IMR-90 (cell line): ENCODE measurements around the gene SPTB. TPM values are rescaled to one million over a fixed set of nuclear protein-coding genes. Genes with fewer than 3 reads are reported as not detected.

Source experiments
- ATAC-seq: fragments of 200-7000 bp; cut with Tn5 transposase; 2 replicates; pipeline ENCODE4 v1.9.1; 2020; ENCODE audit warnings: low read depth, mild to moderate bottlenecking, moderate library complexity
- BruUV-seq: library from RNA; stranded (reverse); fragments of 400-500 nt; replicated peaks from 2 replicates; lab custom pipeline; 2021; lab: Mats Ljungman, UMichigan
- CTCF ChIA-PET: fragments of 300-600 bp; formaldehyde crosslinking; extraction: SDS; loops from one replicate; lab custom pipeline; 2021; ENCODE audit warnings: antibody characterized with exemption; lab: Yijun Ruan, JAX
- POLR2A ChIA-PET: fragments of 300-600 bp; sonication (Branson Sonifier 250); formaldehyde crosslinking; loops from one replicate; lab custom pipeline; 2022; ENCODE audit warnings: antibody characterized with exemption; ENCODE audit not compliant: unreplicated experiment; lab: Charles Lee
- DNase-seq: peaks from one replicate; pipeline ENCODE4 v3.0.0; 2013
- H2AFZ ChIP-seq: replicated peaks from 2 replicates; pipeline ENCODE3; 2013; ENCODE audit warnings: low read length, mild to moderate bottlenecking; ENCODE audit not compliant: poor library complexity
- H2AK5ac ChIP-seq: 2 replicates; pipeline ENCODE4 v1.6.1; 2013; ENCODE audit warnings: low read depth, low read length, inconsistent platforms
- H2AK9ac ChIP-seq: replicated peaks from 2 replicates; pipeline ENCODE3; 2013; ENCODE audit warnings: mild to moderate bottlenecking, low read depth, low read length, moderate library complexity; ENCODE audit not compliant: poor library complexity
- H2BK120ac ChIP-seq: 2 replicates; pipeline ENCODE4 v1.6.1; 2013; ENCODE audit warnings: low read depth, low read length, inconsistent platforms
- H2BK15ac ChIP-seq: 3 replicates; pipeline ENCODE4 v1.6.1; 2013; ENCODE audit warnings: low read depth, low read length, inconsistent platforms
- H2BK20ac ChIP-seq: 2 replicates; pipeline ENCODE4 v1.6.1; 2013; ENCODE audit warnings: low read depth, mild to moderate bottlenecking, inconsistent platforms, low read length, moderate library complexity
- H2BK5ac ChIP-seq: 2 replicates; pipeline ENCODE4 v1.6.1; 2013; ENCODE audit warnings: mild to moderate bottlenecking, low read depth, low read length, inconsistent platforms; ENCODE audit not compliant: poor library complexity, severe bottlenecking
- H3K14ac ChIP-seq: replicated peaks from 2 replicates; pipeline ENCODE4 v1.6.1; 2013; ENCODE audit warnings: low read depth, low read length, inconsistent platforms
- H3K18ac ChIP-seq: 2 replicates; pipeline ENCODE4 v1.6.1; 2013; ENCODE audit warnings: low read depth, low read length, control low read depth
- H3K23ac ChIP-seq: 2 replicates; pipeline ENCODE4 v1.6.1; 2013; ENCODE audit warnings: low read depth, low read length, inconsistent platforms
- H3K27ac ChIP-seq: 2 replicates; pipeline ENCODE4 v1.5.1; 2013; ENCODE audit warnings: mild to moderate bottlenecking, control low read depth, low read length; ENCODE audit not compliant: insufficient read depth
- H3K27me3 ChIP-seq: 2 replicates; pipeline ENCODE4 v1.6.1; 2013; ENCODE audit warnings: low read length; ENCODE audit not compliant: control insufficient read depth, insufficient read depth
- H3K36me3 ChIP-seq: 2 replicates; pipeline ENCODE4 v1.6.1; 2013; ENCODE audit warnings: low read length, mixed read lengths; ENCODE audit not compliant: control insufficient read depth, insufficient read depth
- H3K4ac ChIP-seq: 2 replicates; pipeline ENCODE4 v1.6.1; 2013; ENCODE audit warnings: low read depth, low read length, inconsistent platforms
- H3K4me1 ChIP-seq: 2 replicates; pipeline ENCODE4 v1.6.1; 2013; ENCODE audit warnings: low read length, mixed read lengths; ENCODE audit not compliant: control insufficient read depth, insufficient read depth
- H3K4me2 ChIP-seq: 2 replicates; pipeline ENCODE4 v1.6.1; 2013; ENCODE audit warnings: low read depth, mild to moderate bottlenecking, control low read depth, low read length, moderate library complexity
- H3K4me3 ChIP-seq: 2 replicates; pipeline ENCODE4 v1.5.1; 2013; ENCODE audit warnings: low read depth, mild to moderate bottlenecking, control low read depth, low read length, moderate library complexity; ENCODE audit not compliant: insufficient read depth
- H3K56ac ChIP-seq: 2 replicates; pipeline ENCODE4 v1.6.1; 2013; ENCODE audit warnings: low read length, inconsistent platforms; ENCODE audit not compliant: insufficient read depth; ENCODE audit errors: extremely low read depth
- H3K79me1 ChIP-seq, 2 experiments: 2 replicates each; pipeline ENCODE4 v1.6.1; 2013; ENCODE audit warnings: low read length in 2 of 2, inconsistent platforms in 1 of 2, low read depth in 1 of 2
- H3K9ac ChIP-seq: 2 replicates; pipeline ENCODE4 v1.6.1; 2013; ENCODE audit warnings: low read depth, low read length, control low read depth
- H3K9me1 ChIP-seq: 2 replicates; pipeline ENCODE4 v1.6.1; 2013; ENCODE audit warnings: low read length, inconsistent platforms; ENCODE audit not compliant: insufficient read depth
- H3K9me3 ChIP-seq: 2 replicates; pipeline ENCODE4 v1.6.1; 2013; ENCODE audit warnings: low read length; ENCODE audit not compliant: control insufficient read depth, insufficient read depth
- H4K20me1 ChIP-seq: 2 replicates; pipeline ENCODE4 v1.6.1; 2013; ENCODE audit warnings: low read length, inconsistent platforms; ENCODE audit not compliant: insufficient read depth
- H4K5ac ChIP-seq: 2 replicates; pipeline ENCODE4 v1.6.1; 2013; ENCODE audit warnings: mild to moderate bottlenecking, low read depth, low read length, control low read depth
- H4K8ac ChIP-seq, 2 experiments: 2 replicates each; pipeline ENCODE4 v1.6.1; 2013; ENCODE audit warnings: low read depth in 2 of 2, low read length in 2 of 2, control low read depth in 1 of 2, inconsistent platforms in 1 of 2
- H4K91ac ChIP-seq: 2 replicates; pipeline ENCODE4 v1.6.1; 2013; ENCODE audit warnings: low read depth, low read length, inconsistent platforms; ENCODE audit not compliant: insufficient read depth
- MXI1 ChIP-seq: IDR thresholded peaks from 2 replicates; pipeline ENCODE4 v1.6.1; 2012; ENCODE audit warnings: low read depth, mild to moderate bottlenecking, low read length, moderate library complexity, borderline replicate concordance
- POLR2A ChIP-seq: IDR thresholded peaks from 2 replicates; pipeline ENCODE4 v1.6.1; 2012; ENCODE audit warnings: mild to moderate bottlenecking, low read depth, low read length
- RAD21 ChIP-seq: IDR thresholded peaks from 2 replicates; pipeline ENCODE4 v1.6.1; 2012; ENCODE audit warnings: low read length, improper control_type of control experiment
- SMC3 ChIP-seq: fragments of 150-350 bp; IDR thresholded peaks from 2 replicates; pipeline ENCODE4 v1.6.1; 2016; ENCODE audit warnings: low read depth, mild to moderate bottlenecking, antibody characterized with exemption, low read length, moderate library complexity
- WGBS, 2 experiments: methylation state at CpG; one replicate each; pipeline versions ENCODE4 v1.1.5 to v1.1.7; 2013; ENCODE audit warnings: missing lambda C conversion rate in 2 of 2; ENCODE audit not compliant: insufficient read length in 1 of 2; ENCODE audit errors: extremely low coverage in 2 of 2; 5-methylcytosine and 5-hydroxymethylcytosine counted together
- dilution Hi-C: fragments of 300-500 bp; cut with HindIII; formaldehyde crosslinking; loops from one replicate; pipeline ENCODE4 v1.14.3; 2018; ENCODE audit warnings: low sequenced_read_pairs; ENCODE audit not compliant: unreplicated experiment
- in situ Hi-C: fragments of 300-500 bp; cut with MboI; formaldehyde crosslinking; loops from 3 replicates; pipeline ENCODE4 v1.14.3; 2019; ENCODE audit warnings: low sequenced_read_pairs, inconsistent platforms, mixed read lengths
- intact Hi-C: fragments of 100-400 bp; cut with micrococcal nuclease; formaldehyde crosslinking; loops from 2 replicates; pipeline ENCODE4 v1.10.0; 2022
- polyA plus RNA-seq, 3 experiments: library from polyadenylated mRNA; depleted of rRNA; stranded (reverse); fragments of >200 nt; gene quantifications; 2 replicates each; pipeline ENCODE4 v1.2.3, GENCODE V29; 2012; ENCODE audit warnings: low replicate concordance in 1 of 3
- total RNA-seq: library from RNA; depleted of rRNA; stranded (reverse); fragments of >200 nt; gene quantifications from 2 replicates; pipeline ENCODE4 v1.2.3, GENCODE V29; 2012
- TF ChIP-seq, protein P1 (sequence below): conservative IDR thresholded peaks from 2 replicates; pipeline ENCODE4 v1.5.1; 2012; ENCODE audit warnings: mild to moderate bottlenecking, low read depth, low read length, improper control_type of control experiment
- TF ChIP-seq, protein P2 (sequence below): fragments of 150-350 bp; IDR thresholded peaks from 2 replicates; pipeline ENCODE4 v1.6.1; 2017; ENCODE audit warnings: mild to moderate bottlenecking, antibody characterized with exemption, low read length, low read depth

The SPTB gene
- total and polyA plus RNA-seq, 2 of the 4 experiments (the other 2 are of a cell fraction), result under 0.01 to 0.07 TPM

DNA sequence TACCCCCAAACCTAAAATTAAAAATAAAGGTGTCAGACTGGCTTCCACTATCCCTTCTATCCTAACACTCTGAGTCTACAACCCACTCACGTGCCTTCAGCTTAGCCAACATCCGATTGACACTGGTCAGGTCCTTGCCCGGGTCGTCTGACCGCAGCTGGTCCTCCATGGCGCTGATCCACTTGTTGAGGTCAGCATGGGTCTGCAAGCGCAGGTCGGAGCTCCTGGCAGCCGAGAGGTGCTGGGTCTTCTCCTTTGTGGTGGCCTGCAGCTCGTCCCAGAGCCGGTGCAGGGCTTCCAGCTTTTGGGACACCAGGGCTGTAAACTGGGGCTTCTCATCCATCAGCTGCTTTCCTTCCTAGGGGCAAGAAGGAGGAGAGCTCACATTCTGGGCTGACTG lies 97.5 kb downstream of the SPTB start:
- Histone ChIP-seq H2AK5ac (no peak overlapping the region), H3K4ac (no peak overlapping the region), H3K23ac (no peak overlapping the region), H2BK5ac (no peak overlapping the region), H3K9ac (no peak overlapping the region), H3K36me3 (no peaks in the 10 kb centered on the region), H3K4me2 (no peak overlapping the region), H3K79me1 (no peaks in the 10 kb centered on the region), H2BK20ac (no peak overlapping the region), H2BK15ac (no peak overlapping the region), H2AK9ac (no peak overlapping the region), H3K27me3 (peaks cover 4% of the 10 kb centered on the region), H4K20me1 (no peaks in the 10 kb centered on the region), H3K14ac (no peak overlapping the region), H3K9me3 (no peaks in the 10 kb centered on the region), H2BK120ac (no peak overlapping the region), H3K4me3 (no peak overlapping the region), H3K27ac (no peak overlapping the region), H3K18ac (no peak overlapping the region), H3K4me1 (peaks cover 4% of the 10 kb centered on the region; the same call in 1 of the 2 replicates), H2AFZ (no peak overlapping the region), H3K9me1 (no peaks in the 10 kb centered on the region), H3K56ac (no peak overlapping the region), H4K5ac (no peak overlapping the region), H4K91ac (no peak overlapping the region), H4K8ac (no peak overlapping the region)
- in situ Hi-C loops, result no loop called here
- TF ChIP-seq, protein P1, sequence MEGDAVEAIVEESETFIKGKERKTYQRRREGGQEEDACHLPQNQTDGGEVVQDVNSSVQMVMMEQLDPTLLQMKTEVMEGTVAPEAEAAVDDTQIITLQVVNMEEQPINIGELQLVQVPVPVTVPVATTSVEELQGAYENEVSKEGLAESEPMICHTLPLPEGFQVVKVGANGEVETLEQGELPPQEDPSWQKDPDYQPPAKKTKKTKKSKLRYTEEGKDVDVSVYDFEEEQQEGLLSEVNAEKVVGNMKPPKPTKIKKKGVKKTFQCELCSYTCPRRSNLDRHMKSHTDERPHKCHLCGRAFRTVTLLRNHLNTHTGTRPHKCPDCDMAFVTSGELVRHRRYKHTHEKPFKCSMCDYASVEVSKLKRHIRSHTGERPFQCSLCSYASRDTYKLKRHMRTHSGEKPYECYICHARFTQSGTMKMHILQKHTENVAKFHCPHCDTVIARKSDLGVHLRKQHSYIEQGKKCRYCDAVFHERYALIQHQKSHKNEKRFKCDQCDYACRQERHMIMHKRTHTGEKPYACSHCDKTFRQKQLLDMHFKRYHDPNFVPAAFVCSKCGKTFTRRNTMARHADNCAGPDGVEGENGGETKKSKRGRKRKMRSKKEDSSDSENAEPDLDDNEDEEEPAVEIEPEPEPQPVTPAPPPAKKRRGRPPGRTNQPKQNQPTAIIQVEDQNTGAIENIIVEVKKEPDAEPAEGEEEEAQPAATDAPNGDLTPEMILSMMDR, result no peak
- no peak for TF ChIP-seq POLR2A
- TF ChIP-seq, protein P2, sequence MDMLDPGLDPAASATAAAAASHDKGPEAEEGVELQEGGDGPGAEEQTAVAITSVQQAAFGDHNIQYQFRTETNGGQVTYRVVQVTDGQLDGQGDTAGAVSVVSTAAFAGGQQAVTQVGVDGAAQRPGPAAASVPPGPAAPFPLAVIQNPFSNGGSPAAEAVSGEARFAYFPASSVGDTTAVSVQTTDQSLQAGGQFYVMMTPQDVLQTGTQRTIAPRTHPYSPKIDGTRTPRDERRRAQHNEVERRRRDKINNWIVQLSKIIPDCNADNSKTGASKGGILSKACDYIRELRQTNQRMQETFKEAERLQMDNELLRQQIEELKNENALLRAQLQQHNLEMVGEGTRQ, result no peak
- TF ChIP-seq SMC3, result no peak
- no peak for TF ChIP-seq MXI1
- no peak for TF ChIP-seq RAD21
- no peak for ATAC-seq
- WGBS, 2 experiments, result 75% methylated on average over 5 of the region's 11 CpGs; no CpG with 5 or more reads in 1 of the 2 experiments
- DNase-seq, result no peak
- POLR2A ChIA-PET, result no interaction called here
- CTCF ChIA-PET, result no interaction called here
- dilution Hi-C loops, result no loop called here
- intact Hi-C loops, result no loop called here
- BruUV-seq, result no TSS peak
